ENCODE results near the gene ITGAL. TPM values are rescaled to one million over a fixed set of nuclear protein-coding genes. Genes with fewer than 3 reads are reported as not detected.

The ITGAL gene
- total and polyA plus RNA-seq, 2 of the 13 experiments (the other 11 are each of a cell fraction or from before 2014, with no cell fraction given): 0.86 to 1.2 TPM

GRCh38 chr16:30526823-30527634 lies 54.5 kb downstream of the ITGAL start (continued):
- TF ChIP-seq ZNF609 (CRISPR knock-in tag; IDR thresholded peaks at IDR 0.05; ENCODE audit: borderline replicate concordance) (no peak), ZSCAN9 (CRISPR knock-in tag; IDR thresholded peaks at IDR 0.05; ENCODE audit: borderline replicate concordance) (peak; percentile 37; the same call in 1 of the 2 replicates), AFF4 (CRISPR knock-in tag; IDR thresholded peaks at IDR 0.05) (no peak), ZNF704 (CRISPR knock-in tag; IDR thresholded peaks at IDR 0.05; ENCODE audit: borderline replicate concordance) (peak; percentile 81; the same call in 1 of the 2 replicates), ZNF550 (CRISPR knock-in tag; IDR thresholded peaks at IDR 0.05; ENCODE audit: borderline replicate concordance) (no peak), ZNF784 (CRISPR knock-in tag; IDR thresholded peaks at IDR 0.05; ENCODE audit: borderline replicate concordance) (no peak), ZNF24 (IDR thresholded peaks at IDR 0.05) (no peak), TBX3 (IDR thresholded peaks at IDR 0.05; ENCODE audit: borderline replicate concordance) (peak; percentile 50; the same call in 1 of the 2 replicates), ZNF567 (CRISPR knock-in tag; IDR thresholded peaks at IDR 0.05; ENCODE audit: borderline replicate concordance) (0 out of 2 replicates have a peak, but pooled peaks have one; percentile 45), ZNF512 (CRISPR knock-in tag; IDR thresholded peaks at IDR 0.05) (no peak), HNF4G (IDR thresholded peaks at IDR 0.05; ENCODE audit: borderline replicate concordance, low read depth, low read length) (no peak), HNF4G (CRISPR knock-in tag; IDR thresholded peaks at IDR 0.05; ENCODE audit: borderline replicate concordance, low read depth) (peak; percentile 5; the same call in 1 of the 2 replicates), ZFYVE20 (CRISPR knock-in tag; IDR thresholded peaks at IDR 0.05; ENCODE audit: borderline replicate concordance, low read depth) (no peak; the same call in 1 of the 2 replicates), ZNF232 (CRISPR knock-in tag; IDR thresholded peaks at IDR 0.05; ENCODE audit: borderline replicate concordance) (peak; percentile 61; the same call in 1 of the 2 replicates), MATR3 (CRISPR knock-in tag; IDR thresholded peaks at IDR 0.05) (no peak)
